ENCODE data around the gene NAA11. TPM values are rescaled to one million over a fixed set of nuclear protein-coding genes. Genes with fewer than 3 reads are reported as not detected.

Gene NAA11
- not detected in 5 replicates for total RNA-seq (2022; extraction: Qiagen RNA extraction; ENCODE audit: low read depth)

GRCh38 chr4:79325864-79326328, at the start of gene NAA11:
TSS of gene NAA11 (minus strand) at chr4:79326061. CDS start at chr4:79325877, 184 bp downstream.

Other genes starting within 250 kb of the NAA11 start
- not detected in 5 replicates for gene GK2, start 82.2 kb upstream of the NAA11 start, total RNA-seq (2022; extraction: Qiagen RNA extraction; ENCODE audit: low read depth)

Measured in A549 treated with ZK216348 at 1 μM for 4 hours (cell line).